CD4-positive, alpha-beta T cell (primary cell): ENCODE measurements around the gene TXNDC15. TPM values are rescaled to one million over a fixed set of nuclear protein-coding genes. Genes with fewer than 3 reads are reported as not detected.

Source experiments
- ATAC-seq: fragments of 200-7000 bp; cut with Tn5 transposase; one replicate; pipeline ENCODE4 v1.10.0; 2022; ENCODE audit warnings: mild to moderate bottlenecking; ENCODE audit not compliant: poor library complexity
- CTCF ChIA-PET: fragments of 350-600 bp; sonication (Branson Sonifier 250); formaldehyde crosslinking; loops from one replicate; lab custom pipeline; 2021; ENCODE audit warnings: antibody characterized with exemption, inconsistent platforms; lab: Charles Lee
- POLR2A ChIA-PET: fragments of 350-600 bp; sonication (Branson Sonifier 250); formaldehyde crosslinking; loops from one replicate; lab custom pipeline; 2021; ENCODE audit warnings: antibody characterized with exemption, inconsistent platforms; lab: Charles Lee
- DNase-seq, 14 experiments: peaks; one replicate each; pipeline ENCODE4 v3.0.0-alpha.2; 2013 to 2020; ENCODE audit warnings: mixed read lengths in 2 of 14
- H3K27ac ChIP-seq, 2 donors: one replicate each; pipeline versions ENCODE4 v1.5.1 to v1.7.0; 2013; ENCODE audit warnings: low read length in 2 of 2, low read depth in 1 of 2, mild to moderate bottlenecking in 1 of 2
- H3K27me3 ChIP-seq, 2 experiments: 1 replicate in 1 of 2; 2 replicates in 1 of 2; pipeline versions ENCODE4 v1.6.1 to v1.7.0; 2013; ENCODE audit warnings: low read length in 2 of 2, control low read depth in 1 of 2, mild to moderate bottlenecking in 1 of 2, moderate library complexity in 1 of 2; ENCODE audit not compliant: insufficient read depth in 2 of 2, control insufficient read depth in 1 of 2
- H3K36me3 ChIP-seq: one replicate; pipeline ENCODE4 v1.6.1; 2013; ENCODE audit warnings: low read length, control low read depth; ENCODE audit not compliant: insufficient read depth
- H3K4me1 ChIP-seq: one replicate; pipeline ENCODE4 v1.6.1; 2013; ENCODE audit warnings: low read length, control low read depth; ENCODE audit not compliant: insufficient read depth
- H3K4me3 ChIP-seq: one replicate; pipeline ENCODE4 v1.5.1; 2013; ENCODE audit warnings: mild to moderate bottlenecking, low read length, moderate library complexity
- H3K9me3 ChIP-seq, 2 experiments: 1 replicate in 1 of 2; 2 replicates in 1 of 2; pipeline versions ENCODE4 v1.6.1 to v1.7.0; 2013; ENCODE audit warnings: low read length in 2 of 2, mild to moderate bottlenecking in 2 of 2, control low read depth in 1 of 2, moderate library complexity in 1 of 2; ENCODE audit not compliant: control insufficient read depth in 1 of 2, insufficient read depth in 1 of 2
- H3K27ac Mint-ChIP-seq: one replicate; pipeline ENCODE4 v1.8.0; 2020; ENCODE audit warnings: mixed read lengths
- H3K27me3 Mint-ChIP-seq: one replicate; pipeline ENCODE4 v1.8.0; 2021; ENCODE audit warnings: mixed read lengths
- H3K36me3 Mint-ChIP-seq: one replicate; pipeline ENCODE4 v1.8.0; 2021; ENCODE audit warnings: low read depth, mixed read lengths
- H3K4me1 Mint-ChIP-seq: one replicate; pipeline ENCODE4 v1.8.0; 2021; ENCODE audit warnings: low read depth, mixed read lengths
- H3K4me3 Mint-ChIP-seq: one replicate; pipeline ENCODE4 v1.8.0; 2020; ENCODE audit warnings: mild to moderate bottlenecking, mixed read lengths
- H3K9me3 Mint-ChIP-seq: one replicate; pipeline ENCODE4 v1.8.0; 2020; ENCODE audit warnings: mixed read lengths
- intact Hi-C, 2 experiments: fragments of 100-400 bp; cut with DNase I in 1 of 2; cut with micrococcal nuclease in 1 of 2; formaldehyde crosslinking; loops; one replicate each; pipeline versions ENCODE4 v1.15.1 to v1.9.0; 2023 to 2025; cut with DNase I, micrococcal nuclease
- total RNA-seq, 174 experiments: library from RNA in 2 of 174; stranded (reverse) in 2 of 174; gene quantifications; one replicate each; pipeline ENCODE4 v1.2.3 and lab custom pipeline; 2021 to 2026
- TF ChIP-seq, protein P1 (sequence below): fragments of 200-600 bp; IDR thresholded peaks from one replicate; pipeline ENCODE4 v1.8.0; 2022; ENCODE audit warnings: antibody characterized with exemption, mild to moderate bottlenecking

The TXNDC15 gene
- total RNA-seq, 2 experiments from 2014 or later = 19.6 to 20.0 TPM

DNA sequence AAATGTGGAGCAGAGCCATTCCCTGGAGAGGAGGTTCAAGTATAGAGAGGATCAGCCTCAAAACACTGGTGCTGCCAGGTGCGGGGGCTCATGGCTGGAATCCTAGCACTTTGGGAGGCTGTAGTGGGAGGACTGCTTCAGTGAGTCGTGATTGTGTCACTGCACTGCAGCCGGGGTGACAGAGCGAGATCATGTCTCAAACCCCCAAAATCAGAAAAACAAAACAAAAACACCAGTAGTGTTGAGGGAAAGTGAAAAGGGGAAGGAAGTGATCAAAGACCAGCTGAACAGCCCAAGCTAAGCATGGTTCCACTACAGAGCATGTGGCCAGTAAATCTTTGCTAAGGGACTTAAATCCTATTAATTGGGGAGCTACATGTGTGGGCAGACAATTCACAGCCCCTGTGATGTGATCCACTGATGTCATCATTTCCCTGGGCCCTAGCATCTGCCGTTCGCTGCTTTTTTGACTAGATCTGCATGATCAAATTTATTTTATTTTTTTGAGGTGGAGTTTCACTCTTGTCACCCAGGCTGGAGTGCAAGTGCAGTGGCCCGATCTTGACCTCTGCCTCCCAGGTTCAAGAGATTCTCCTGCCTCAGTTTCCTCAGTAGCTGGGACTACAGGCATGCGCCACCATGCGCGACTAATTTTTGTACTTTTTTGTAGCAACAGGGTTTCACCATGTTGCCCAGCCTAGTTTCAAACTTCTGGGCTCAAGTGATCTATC lies 28.1 kb downstream of the TXNDC15 start:
- Mint-ChIP-seq H3K27ac (peak overlapping the region; percentile 81), H3K4me1 (peaks cover 15% of the 10 kb centered on the region), H3K4me3 (peak overlapping the region; percentile 71), H3K36me3 (peaks cover 27% of the 10 kb centered on the region), H3K27me3 (no peaks in the 10 kb centered on the region), H3K9me3 (no peaks in the 10 kb centered on the region)
- peaks cover 18% of the 10 kb centered on the region for H3K36me3 ChIP-seq
- ChIA-PET POLR2A (interaction anchor here (0.5 to 1.2 kb wide), 3 partner anchors 28 to 294 kb away, joined by 3 to 4 read pairs (median 3); partner anchors contain the start of gene TXNDC15), CTCF (no interaction called here)
- intact Hi-C loops = loop anchor here in 1 of 2 experiments (2.0 to 10.0 kb wide), 4 partner anchors 55 to 937 kb away; partner anchors contain the start of genes C5orf15, JADE2 and UBE2B
- ATAC-seq = no peak
- no peaks in the 10 kb centered on the region for H3K9me3 ChIP-seq
- TF ChIP-seq, protein P1, sequence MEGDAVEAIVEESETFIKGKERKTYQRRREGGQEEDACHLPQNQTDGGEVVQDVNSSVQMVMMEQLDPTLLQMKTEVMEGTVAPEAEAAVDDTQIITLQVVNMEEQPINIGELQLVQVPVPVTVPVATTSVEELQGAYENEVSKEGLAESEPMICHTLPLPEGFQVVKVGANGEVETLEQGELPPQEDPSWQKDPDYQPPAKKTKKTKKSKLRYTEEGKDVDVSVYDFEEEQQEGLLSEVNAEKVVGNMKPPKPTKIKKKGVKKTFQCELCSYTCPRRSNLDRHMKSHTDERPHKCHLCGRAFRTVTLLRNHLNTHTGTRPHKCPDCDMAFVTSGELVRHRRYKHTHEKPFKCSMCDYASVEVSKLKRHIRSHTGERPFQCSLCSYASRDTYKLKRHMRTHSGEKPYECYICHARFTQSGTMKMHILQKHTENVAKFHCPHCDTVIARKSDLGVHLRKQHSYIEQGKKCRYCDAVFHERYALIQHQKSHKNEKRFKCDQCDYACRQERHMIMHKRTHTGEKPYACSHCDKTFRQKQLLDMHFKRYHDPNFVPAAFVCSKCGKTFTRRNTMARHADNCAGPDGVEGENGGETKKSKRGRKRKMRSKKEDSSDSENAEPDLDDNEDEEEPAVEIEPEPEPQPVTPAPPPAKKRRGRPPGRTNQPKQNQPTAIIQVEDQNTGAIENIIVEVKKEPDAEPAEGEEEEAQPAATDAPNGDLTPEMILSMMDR = no peak
- DNase-seq = peak in 2 of 14 experiments; percentile 9 to 21
- peaks cover 22% of the 10 kb centered on the region for H3K4me1 ChIP-seq
- H3K27me3 ChIP-seq = no peaks in the 10 kb centered on the region
- no peak overlapping the region for H3K27ac ChIP-seq
- H3K4me3 ChIP-seq = no peak overlapping the region

DNA sequence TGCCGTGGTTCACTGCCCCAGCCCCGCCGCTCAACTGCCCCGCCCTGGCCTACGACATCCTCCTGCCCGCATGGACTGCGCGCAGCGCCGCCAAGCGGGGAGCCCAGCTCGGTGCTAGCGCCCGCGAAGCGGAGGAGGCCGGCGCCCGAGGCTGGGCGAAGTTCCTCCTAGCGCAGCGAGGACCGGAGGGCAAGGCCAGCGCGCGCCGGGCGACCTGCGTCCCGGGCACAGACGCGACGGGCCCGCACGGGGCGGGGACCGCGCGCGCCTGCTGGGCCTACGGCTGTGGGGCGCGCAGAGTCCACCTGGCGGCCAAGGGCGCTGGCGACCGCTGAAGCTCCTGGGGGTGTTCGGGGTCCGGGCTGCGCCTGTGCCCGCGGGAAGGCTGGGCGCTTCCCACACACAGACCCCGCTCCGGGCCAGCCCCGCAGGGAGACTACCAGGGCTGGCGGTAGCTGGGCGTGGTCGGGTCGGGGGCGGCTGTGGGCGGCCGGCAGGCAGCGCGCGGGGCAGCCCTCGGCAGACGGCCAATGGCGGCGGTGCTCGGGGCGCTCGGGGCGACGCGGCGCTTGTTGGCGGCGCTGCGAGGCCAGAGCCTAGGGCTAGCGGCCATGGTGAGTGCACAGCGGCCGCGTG lies 30.6 kb downstream of the TXNDC15 start, which contains the start of gene PCBD2:
Gene PCBD2 (plus strand): TSS at position 522 of the 636 bp plus-strand sequence. CDS start 9 bp downstream, at position 531.
- intact Hi-C loops = loop anchor here (1.0 to 10.0 kb wide), 10 partner anchors 30 to 940 kb away; partner anchors contain the start of genes CAMLG (in 2 of the 2), TXNDC15 (in 2 of the 2), C5orf15 (in 1 of the 2) and JADE2 (in 1 of the 2)
- TF ChIP-seq, protein P1 = peak; percentile 81
- CTCF ChIA-PET = interaction anchor here (0.7 to 3.0 kb wide), 29 partner anchors 9 to 318 kb away, joined by 3 to 25 read pairs (median 4); partner anchors contain the start of genes C5orf24, CAMLG, DDX46 and TXNDC15

More for the DNA sequence above, 30.6 kb downstream of the TXNDC15 start, which contains the start of gene PCBD2:
- Mint-ChIP-seq H3K9me3 (no peaks in the 10 kb centered on the region), H3K27ac (peak within 1 kb of the TSS; percentile 95), H3K27me3 (no peaks in the 10 kb centered on the region), H3K4me1 (peaks cover 15% of the 10 kb centered on the region), H3K36me3 (peaks cover 23% of the 10 kb centered on the region), H3K4me3 (peak within 1 kb of the TSS; percentile 99)
- POLR2A ChIA-PET = interaction anchor here (0.6 to 2.8 kb wide), 20 partner anchors 10 to 900 kb away, joined by 3 to 58 read pairs (median 6); partner anchors contain the start of genes C5orf24, CAMLG, DDX46 and JADE2
- no peaks in the 10 kb centered on the region for H3K27me3 ChIP-seq
- no peaks in the 10 kb centered on the region for H3K9me3 ChIP-seq
- H3K27ac ChIP-seq = peak within 1 kb of the TSS; percentile 83 to 85
- peak within 1 kb of the TSS; percentile 87 for H3K4me3 ChIP-seq
- ATAC-seq = peak; percentile 85
- peaks cover 22% of the 10 kb centered on the region for H3K4me1 ChIP-seq
- peaks cover 3% of the 10 kb centered on the region for H3K36me3 ChIP-seq
- DNase-seq = peak; percentile 83 to 96 (median 90)
